CD4-positive, CD25-positive, alpha-beta regulatory T cell (primary cell): ENCODE results near the gene FBXW7. TPM values are rescaled to one million over a fixed set of nuclear protein-coding genes. Genes with fewer than 3 reads are reported as not detected.

Source experiments
- ATAC-seq, 2 donors: fragments of 150-1000 bp; cut with Tn5 transposase; one replicate each; pipeline ENCODE4 v1.10.0; 2021; ENCODE audit warnings: low read depth in 2 of 2, moderate number of reproducible peaks in 2 of 2, moderate library complexity in 1 of 2
- DNase-seq, 3 donors: peaks; one replicate each; pipeline versions ENCODE4 v3.0.0 to v3.0.0-alpha.2; 2012 to 2022; ENCODE audit warnings: mixed read lengths in 1 of 3
- H3K27ac ChIP-seq: one replicate; pipeline ENCODE4 v1.7.0; 2013; ENCODE audit warnings: mild to moderate bottlenecking, low read length; ENCODE audit not compliant: insufficient read depth, poor library complexity, severe bottlenecking
- H3K27me3 ChIP-seq: one replicate; pipeline ENCODE4 v1.7.0; 2013; ENCODE audit warnings: low read length; ENCODE audit not compliant: control insufficient read depth, insufficient read depth
- H3K36me3 ChIP-seq: one replicate; pipeline ENCODE4 v1.7.0; 2013; ENCODE audit warnings: mild to moderate bottlenecking, low read length, moderate library complexity; ENCODE audit not compliant: control insufficient read depth, insufficient read depth
- H3K4me1 ChIP-seq: 2 replicates; pipeline ENCODE4 v1.7.0; 2013; ENCODE audit warnings: mild to moderate bottlenecking, low read length; ENCODE audit not compliant: insufficient read depth, control insufficient read depth, poor library complexity, severe bottlenecking
- H3K4me3 ChIP-seq: one replicate; pipeline ENCODE4 v1.7.0; 2013; ENCODE audit warnings: low read depth, mild to moderate bottlenecking, low read length, moderate library complexity
- H3K9me3 ChIP-seq, 2 experiments: 1 replicate in 1 of 2; 2 replicates in 1 of 2; pipeline ENCODE4 v1.7.0; 2013; ENCODE audit warnings: low read length in 2 of 2, mild to moderate bottlenecking in 1 of 2, moderate library complexity in 1 of 2; ENCODE audit not compliant: control insufficient read depth in 2 of 2
- H3K27ac Mint-ChIP-seq, 3 donors: one replicate each; pipeline ENCODE4 v1.8.0; 2020 to 2022; ENCODE audit warnings: mild to moderate bottlenecking in 3 of 3, mixed read lengths in 3 of 3, moderate library complexity in 2 of 3
- H3K27me3 Mint-ChIP-seq: one replicate; pipeline ENCODE4 v1.8.0; 2022; ENCODE audit warnings: mild to moderate bottlenecking, mixed read lengths
- H3K36me3 Mint-ChIP-seq: one replicate; pipeline ENCODE4 v1.8.0; 2020; ENCODE audit warnings: mixed read lengths
- H3K4me1 Mint-ChIP-seq, 4 donors: one replicate each; pipeline ENCODE4 v1.8.0; 2020 to 2022; ENCODE audit warnings: mixed read lengths in 4 of 4, mild to moderate bottlenecking in 1 of 4
- H3K4me3 Mint-ChIP-seq, 4 donors: one replicate each; pipeline ENCODE4 v1.8.0; 2020 to 2022; ENCODE audit warnings: mild to moderate bottlenecking in 4 of 4, mixed read lengths in 4 of 4, moderate library complexity in 3 of 4
- H3K9me3 Mint-ChIP-seq, 7 donors: one replicate each; pipeline ENCODE4 v1.8.0; 2020 to 2022; ENCODE audit warnings: mixed read lengths in 7 of 7, mild to moderate bottlenecking in 3 of 7, moderate library complexity in 2 of 7
- polyA plus RNA-seq, 4 donors: library from polyadenylated mRNA; unstranded; fragments of 300-500 nt; fragmentation: Illumina TruSeq; gene quantifications; one replicate each; pipeline ENCODE4 v1.2.3, GENCODE V29; 2021
- total RNA-seq: library from RNA; stranded (reverse); gene quantifications from one replicate; pipeline ENCODE4 v1.2.3, GENCODE V29; 2022

Gene FBXW7
- total and polyA plus RNA-seq, 5 donors from 2014 or later, result 43.8 to 146 (median 49.1) TPM

- H3K4me3 Mint-ChIP-seq, result peak overlapping the region; percentile 20 to 43 (median 29)
- ATAC-seq (no peak), DNase-seq (peak in 1 of 3 donors; percentile 11)
- Histone ChIP-seq H3K27ac (no peak overlapping the region), H3K4me1 (peaks cover 47% of the 10 kb centered on the region), H3K9me3 (no peaks in the 10 kb centered on the region), H3K27me3 (no peaks in the 10 kb centered on the region), H3K4me3 (peak overlapping the region; percentile 42), H3K36me3 (peaks cover 9% of the 10 kb centered on the region)
- peaks cover 58 to 80% (median 70%) of the 10 kb centered on the region in 4 donors for H3K4me1 Mint-ChIP-seq
- H3K27me3 Mint-ChIP-seq, result no peaks in the 10 kb centered on the region
- peaks cover 0 to 2% (median 0%) of the 10 kb centered on the region in 7 donors for H3K9me3 Mint-ChIP-seq
- peak overlapping the region; percentile 2 to 90 (median 8) for H3K27ac Mint-ChIP-seq
- H3K36me3 Mint-ChIP-seq, result peaks cover 32% of the 10 kb centered on the region
Observed at GRCh38 chr4:152524427-152524826, 11.5 kb downstream of the FBXW7 start.

GRCh38 chr4:152523731-152524130 lies 12.2 kb downstream of the FBXW7 start:
- H3K27me3 Mint-ChIP-seq, result no peaks in the 10 kb centered on the region

GRCh38 chr4:152522754-152523153 lies 13.1 kb downstream of the FBXW7 start:
- Histone ChIP-seq H3K9me3 (no peaks in the 10 kb centered on the region), H3K4me1 (peaks cover 47% of the 10 kb centered on the region), H3K4me3 (no peak overlapping the region), H3K27me3 (no peaks in the 10 kb centered on the region), H3K27ac (no peak overlapping the region), H3K36me3 (peaks cover 2% of the 10 kb centered on the region)
- Mint-ChIP-seq H3K27ac (peak overlapping the region in 1 of 3 donors; percentile 60), H3K9me3 (peaks cover 0 to 2% (median 0%) of the 10 kb centered on the region in 7 donors), H3K4me3 (peak overlapping the region in 1 of 4 donors; percentile 33), H3K36me3 (peaks cover 29% of the 10 kb centered on the region), H3K4me1 (peaks cover 55 to 77% (median 70%) of the 10 kb centered on the region in 4 donors), H3K27me3 (no peaks in the 10 kb centered on the region)
- no peak for ATAC-seq
- DNase-seq, result no peak

More at GRCh38 chr4:152523731-152524130, 12.2 kb downstream of the FBXW7 start:
- peak overlapping the region; percentile 10 for H3K27ac ChIP-seq
- H3K4me1 ChIP-seq, result peaks cover 47% of the 10 kb centered on the region
- H3K36me3 Mint-ChIP-seq, result peaks cover 34% of the 10 kb centered on the region
- peak overlapping the region in 1 of 4 donors; percentile 17 for H3K4me3 Mint-ChIP-seq
- H3K36me3 ChIP-seq, result peaks cover 4% of the 10 kb centered on the region
- no peaks in the 10 kb centered on the region for H3K9me3 ChIP-seq
- ATAC-seq (no peak), DNase-seq (no peak)
- peak overlapping the region in 1 of 3 donors; percentile 60 for H3K27ac Mint-ChIP-seq
- H3K9me3 Mint-ChIP-seq, result peaks cover 0 to 2% (median 0%) of the 10 kb centered on the region in 7 donors
- H3K27me3 ChIP-seq, result no peaks in the 10 kb centered on the region
- H3K4me1 Mint-ChIP-seq, result peaks cover 60 to 81% (median 72%) of the 10 kb centered on the region in 4 donors
- H3K4me3 ChIP-seq, result peak overlapping the region; percentile 16

- H3K27ac ChIP-seq, result no peak overlapping the region
- H3K27me3 Mint-ChIP-seq, result no peaks in the 10 kb centered on the region
- no peaks in the 10 kb centered on the region for H3K36me3 ChIP-seq
- peaks cover 44% of the 10 kb centered on the region for H3K4me1 ChIP-seq
- no peak for ATAC-seq
- no peak overlapping the region for H3K27ac Mint-ChIP-seq
- H3K9me3 Mint-ChIP-seq, result peaks cover 0 to 2% (median 0%) of the 10 kb centered on the region in 7 donors
- H3K4me1 Mint-ChIP-seq, result peaks cover 55 to 77% (median 67%) of the 10 kb centered on the region in 4 donors
- no peak overlapping the region for H3K4me3 Mint-ChIP-seq
- no peaks in the 10 kb centered on the region for H3K27me3 ChIP-seq
- H3K4me3 ChIP-seq, result peak overlapping the region; percentile 8
- peaks cover 28% of the 10 kb centered on the region for H3K36me3 Mint-ChIP-seq
- H3K9me3 ChIP-seq, result no peaks in the 10 kb centered on the region
- no peak for DNase-seq
Observed at GRCh38 chr4:152522245-152522644, 13.6 kb downstream of the FBXW7 start.

- H3K9me3 Mint-ChIP-seq, result peaks cover 0 to 2% (median 0%) of the 10 kb centered on the region in 7 donors
- no peak overlapping the region for H3K4me3 Mint-ChIP-seq
- Histone ChIP-seq H3K27me3 (no peaks in the 10 kb centered on the region), H3K27ac (no peak overlapping the region), H3K4me3 (no peak overlapping the region), H3K4me1 (peaks cover 38% of the 10 kb centered on the region), H3K9me3 (no peaks in the 10 kb centered on the region), H3K36me3 (no peaks in the 10 kb centered on the region)
- ATAC-seq, result no peak
- H3K36me3 Mint-ChIP-seq, result peaks cover 28% of the 10 kb centered on the region
- no peak for DNase-seq
- H3K27me3 Mint-ChIP-seq, result no peaks in the 10 kb centered on the region
- peak overlapping the region in 2 of 3 donors; percentile 56 to 78 for H3K27ac Mint-ChIP-seq
- H3K4me1 Mint-ChIP-seq, result peaks cover 48 to 75% (median 61%) of the 10 kb centered on the region in 4 donors
Observed at GRCh38 chr4:152516156-152516555, 19.7 kb downstream of the FBXW7 start.

GRCh38 chr4:152515678-152516077 lies 20.2 kb downstream of the FBXW7 start:
- Histone ChIP-seq H3K4me3 (no peak overlapping the region), H3K27ac (no peak overlapping the region), H3K36me3 (no peaks in the 10 kb centered on the region), H3K9me3 (no peaks in the 10 kb centered on the region), H3K4me1 (peaks cover 43% of the 10 kb centered on the region), H3K27me3 (no peaks in the 10 kb centered on the region)
- Mint-ChIP-seq H3K4me3 (no peak overlapping the region), H3K27ac (peak overlapping the region in 2 of 3 donors; percentile 71 to 78), H3K9me3 (peaks cover 0 to 2% (median 0%) of the 10 kb centered on the region in 7 donors), H3K4me1 (peaks cover 47 to 75% (median 60%) of the 10 kb centered on the region in 4 donors), H3K36me3 (peaks cover 24% of the 10 kb centered on the region), H3K27me3 (no peaks in the 10 kb centered on the region)
- ATAC-seq, result no peak
- no peak for DNase-seq

GRCh38 chr4:152514356-152514755 lies 21.5 kb downstream of the FBXW7 start:
- ATAC-seq (no peak), DNase-seq (no peak)
- Mint-ChIP-seq H3K27me3 (no peaks in the 10 kb centered on the region), H3K4me3 (peak overlapping the region in 3 of 4 donors; percentile 21 to 53 (median 34)), H3K9me3 (peaks cover 0 to 2% (median 0%) of the 10 kb centered on the region in 7 donors), H3K27ac (peak overlapping the region in 2 of 3 donors; percentile 53 to 72), H3K36me3 (peaks cover 12% of the 10 kb centered on the region), H3K4me1 (peaks cover 48 to 74% (median 62%) of the 10 kb centered on the region in 4 donors)
- Histone ChIP-seq H3K27ac (no peak overlapping the region), H3K9me3 (no peaks in the 10 kb centered on the region), H3K4me3 (no peak overlapping the region), H3K36me3 (no peaks in the 10 kb centered on the region), H3K4me1 (peaks cover 48% of the 10 kb centered on the region), H3K27me3 (no peaks in the 10 kb centered on the region)

- Histone ChIP-seq H3K9me3 (no peaks in the 10 kb centered on the region), H3K27ac (no peak overlapping the region), H3K27me3 (no peaks in the 10 kb centered on the region), H3K4me3 (peak overlapping the region; percentile 53), H3K36me3 (no peaks in the 10 kb centered on the region), H3K4me1 (peaks cover 52% of the 10 kb centered on the region)
- H3K36me3 Mint-ChIP-seq, result peaks cover 14% of the 10 kb centered on the region
- ATAC-seq (no peak), DNase-seq (no peak)
- peak overlapping the region in 2 of 3 donors; percentile 20 to 31 for H3K27ac Mint-ChIP-seq
- H3K4me3 Mint-ChIP-seq, result peak overlapping the region in 2 of 4 donors; percentile 5 to 36
- H3K4me1 Mint-ChIP-seq, result peaks cover 47 to 78% (median 67%) of the 10 kb centered on the region in 4 donors
- H3K9me3 Mint-ChIP-seq, result peaks cover 0 to 2% (median 0%) of the 10 kb centered on the region in 7 donors
- no peaks in the 10 kb centered on the region for H3K27me3 Mint-ChIP-seq
Observed at GRCh38 chr4:152513078-152513477, 22.8 kb downstream of the FBXW7 start.
